AG09319 (cell line): ENCODE measurements around the gene SYNE1.
"Not testable (repeated sequence)": the region's sequence is repeated elsewhere in the genome, so short reads cannot be mapped to it uniquely, and the experiment has no call there.

Experiments
- DNase-seq: peaks from one replicate; pipeline ENCODE4 v3.0.0-alpha.2; 2010; ENCODE audit warnings: low read depth; ENCODE audit errors: extremely low read depth
- CTCF ChIP-seq: IDR thresholded peaks from 2 replicates; pipeline ENCODE4 v1.5.1; 2011; ENCODE audit warnings: low read depth, mild to moderate bottlenecking, inconsistent platforms, low read length, moderate library complexity

The SYNE1 gene

GRCh38 chr6:152563177-152563576 is 74.0 kb downstream of the SYNE1 start:
- no peak for DNase-seq
- TF ChIP-seq CTCF, result no peak

GRCh38 chr6:152558798-152559197 is 78.4 kb downstream of the SYNE1 start:
- not testable (repeated sequence) for DNase-seq

- no peak for DNase-seq
- TF ChIP-seq CTCF, result no peak
Measured at GRCh38 chr6:152557502-152557901, 79.7 kb downstream of the SYNE1 start.

GRCh38 chr6:152554851-152555250 is 82.3 kb downstream of the SYNE1 start:
- no peak for TF ChIP-seq CTCF
- no peak for DNase-seq

GRCh38 chr6:152552616-152553209 is 84.4 kb downstream of the SYNE1 start:
- TF ChIP-seq CTCF, result peak; percentile 95
- no peak for DNase-seq

GRCh38 chr6:152543519-152543918 is 93.6 kb downstream of the SYNE1 start:
- DNase-seq, result no peak
- TF ChIP-seq CTCF, result no peak

- no peak for TF ChIP-seq CTCF
- no peak for DNase-seq
Measured at GRCh38 chr6:152540381-152540780, 96.8 kb downstream of the SYNE1 start.

- no peak for DNase-seq
- TF ChIP-seq CTCF, result no peak
Measured at GRCh38 chr6:152534541-152534940, 102.6 kb downstream of the SYNE1 start.
